C4-2B (cell line): ENCODE results near the gene C21orf58.

Experiments used
- CTCF ChIP-seq: fragments of 450-650 bp; conservative IDR thresholded peaks from 2 replicates; pipeline ENCODE4 v1.5.1; 2017; ENCODE audit warnings: mild to moderate bottlenecking
- ZFX ChIP-seq: fragments of 450-650 bp; IDR thresholded peaks from 2 replicates; pipeline ENCODE4 v1.6.1; 2017

DNA sequence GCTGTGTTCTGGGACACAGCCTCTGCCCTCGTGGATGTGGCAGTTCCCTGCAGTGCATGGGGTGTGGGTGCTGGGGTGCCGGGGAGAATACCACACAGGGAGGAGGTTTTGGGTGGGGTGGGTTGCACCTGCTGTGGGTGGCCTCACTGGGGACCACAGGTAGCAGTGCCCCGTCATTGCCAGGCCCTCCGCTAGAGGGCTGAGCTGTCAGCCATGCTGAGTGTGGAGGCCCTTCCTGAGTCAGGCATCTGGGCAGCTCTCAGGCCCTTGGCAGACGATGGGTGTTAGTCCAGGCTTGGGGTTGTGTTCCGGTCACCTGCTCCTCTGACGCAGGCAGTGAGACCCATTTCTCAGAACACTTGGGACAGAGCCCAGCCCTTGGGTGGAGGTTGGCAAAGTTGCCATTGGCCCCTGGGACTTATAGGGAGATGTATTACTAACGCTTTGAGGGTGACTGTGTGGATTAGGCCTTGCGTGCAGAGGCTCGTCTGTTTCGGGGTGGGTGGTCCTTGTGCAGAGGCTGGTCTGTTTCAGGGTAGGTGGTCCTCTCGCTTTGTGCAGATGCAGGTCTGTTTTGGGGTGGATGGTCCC lies 24.2 kb upstream of the C21orf58 start:
- TF ChIP-seq CTCF (no peak), ZFX (no peak)
